Fibroblast of the aortic adventitia (primary cell): ENCODE measurements around the gene HSD17B2. TPM values are rescaled to one million over a fixed set of nuclear protein-coding genes. Genes with fewer than 3 reads are reported as not detected.

Experiments
- DNase-seq: peaks from one replicate; pipeline ENCODE4 v3.0.0-alpha.2; 2010; ENCODE audit warnings: low read depth
- H3K4me3 ChIP-seq: 2 replicates; pipeline ENCODE4 v1.5.1; 2011; ENCODE audit warnings: low read depth, mild to moderate bottlenecking, control low read depth, low read length, moderate library complexity
- total RNA-seq: library from RNA; depleted of rRNA; stranded (reverse); fragments of >200 nt; gene quantifications from 2 replicates; pipeline ENCODE4 v1.2.3, GENCODE V29; 2012; ENCODE audit warnings: low replicate concordance
- TF ChIP-seq, protein P1 (sequence below): IDR thresholded peaks from 2 replicates; pipeline ENCODE4 v1.5.1; 2011; ENCODE audit warnings: mild to moderate bottlenecking, low read length, control low read depth, inconsistent platforms; ENCODE audit not compliant: insufficient read depth

Gene HSD17B2
- total RNA-seq, 1 donor = 0.09 TPM

- H3K4me3 ChIP-seq = no peak overlapping the region
- TF ChIP-seq, protein P1, sequence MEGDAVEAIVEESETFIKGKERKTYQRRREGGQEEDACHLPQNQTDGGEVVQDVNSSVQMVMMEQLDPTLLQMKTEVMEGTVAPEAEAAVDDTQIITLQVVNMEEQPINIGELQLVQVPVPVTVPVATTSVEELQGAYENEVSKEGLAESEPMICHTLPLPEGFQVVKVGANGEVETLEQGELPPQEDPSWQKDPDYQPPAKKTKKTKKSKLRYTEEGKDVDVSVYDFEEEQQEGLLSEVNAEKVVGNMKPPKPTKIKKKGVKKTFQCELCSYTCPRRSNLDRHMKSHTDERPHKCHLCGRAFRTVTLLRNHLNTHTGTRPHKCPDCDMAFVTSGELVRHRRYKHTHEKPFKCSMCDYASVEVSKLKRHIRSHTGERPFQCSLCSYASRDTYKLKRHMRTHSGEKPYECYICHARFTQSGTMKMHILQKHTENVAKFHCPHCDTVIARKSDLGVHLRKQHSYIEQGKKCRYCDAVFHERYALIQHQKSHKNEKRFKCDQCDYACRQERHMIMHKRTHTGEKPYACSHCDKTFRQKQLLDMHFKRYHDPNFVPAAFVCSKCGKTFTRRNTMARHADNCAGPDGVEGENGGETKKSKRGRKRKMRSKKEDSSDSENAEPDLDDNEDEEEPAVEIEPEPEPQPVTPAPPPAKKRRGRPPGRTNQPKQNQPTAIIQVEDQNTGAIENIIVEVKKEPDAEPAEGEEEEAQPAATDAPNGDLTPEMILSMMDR = no peak
- no peak for DNase-seq
Measured at GRCh38 chr16:82129881-82130280, 94.8 kb downstream of the HSD17B2 start.

- no peak for DNase-seq
- TF ChIP-seq, protein P1 = no peak
- H3K4me3 ChIP-seq = no peak overlapping the region
Measured at GRCh38 chr16:82133798-82134197, 98.7 kb downstream of the HSD17B2 start.

- H3K4me3 ChIP-seq = no peak overlapping the region
- TF ChIP-seq, protein P1 = no peak
- no peak for DNase-seq
Measured at GRCh38 chr16:82134846-82135245, 99.8 kb downstream of the HSD17B2 start.

DNA sequence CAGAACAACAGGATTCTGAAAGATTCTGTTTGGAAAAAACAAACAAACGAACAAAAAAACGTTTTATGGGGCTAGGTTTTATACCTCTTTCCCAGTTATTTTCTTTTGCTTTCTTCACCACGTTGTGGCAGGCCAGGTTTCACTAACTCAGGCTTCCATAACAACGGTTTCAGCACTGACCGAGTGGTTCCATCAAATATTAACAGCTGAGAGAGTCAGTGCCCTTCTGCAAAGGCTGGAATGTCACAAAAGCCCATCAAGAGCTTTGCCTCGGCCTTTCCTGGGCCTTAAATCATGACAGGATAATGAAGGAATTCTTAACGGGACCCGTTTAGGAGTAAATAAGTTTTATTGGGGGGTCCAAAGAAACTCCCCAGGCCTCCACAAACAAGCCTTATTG is 100.8 kb downstream of the HSD17B2 start:
- DNase-seq = no peak
- TF ChIP-seq, protein P1 = no peak
- H3K4me3 ChIP-seq = no peak overlapping the region

GRCh38 chr16:82136956-82137821 is 102.1 kb downstream of the HSD17B2 start:
- TF ChIP-seq, protein P1 = no peak
- no peak overlapping the region for H3K4me3 ChIP-seq
- peak; percentile 23 for DNase-seq

DNA sequence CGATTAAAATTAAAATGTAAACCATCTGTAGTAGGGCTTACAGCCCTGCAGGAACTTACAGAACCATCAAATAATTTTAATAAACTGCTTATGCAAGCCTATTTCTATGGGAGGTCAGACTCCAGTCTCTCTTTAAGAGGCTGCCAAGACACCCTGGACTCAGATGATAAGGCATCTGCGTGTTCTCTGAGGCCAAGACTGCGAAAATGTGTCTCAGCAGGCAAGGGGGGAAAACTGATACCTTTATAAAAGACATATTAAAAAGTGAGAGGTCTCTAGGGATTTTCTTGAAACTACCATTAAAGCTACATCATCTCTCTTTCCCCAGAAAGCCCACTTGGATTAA is 102.7 kb downstream of the HSD17B2 start:
- TF ChIP-seq, protein P1 = no peak
- peak; percentile 11 for DNase-seq
- H3K4me3 ChIP-seq = no peak overlapping the region
